ENCODE results near the gene TRPM3. TPM values are rescaled to one million over a fixed set of nuclear protein-coding genes. Genes with fewer than 3 reads are reported as not detected.
A peak's percentile ranks its signal among the peaks of the same experiment; 100 is the strongest.
"Not testable (repeated sequence)": the region's sequence is repeated elsewhere in the genome, so short reads cannot be mapped to it uniquely, and the experiment has no call there.

TRPM3 gene
- total and polyA plus RNA-seq, 2 experiments from 2014 or later: 0.24 TPM; not detected in 1

- no peak overlapping the region for H3K4me3 ChIP-seq
- TF ChIP-seq CTCF (IDR thresholded peaks at IDR 0.05; ENCODE audit: low read depth, low read length): no peak
- H3K27ac ChIP-seq: no peak overlapping the region
These were observed 149.7 kb downstream of the TRPM3 start for GRCh38 chr9:70971723-70972122.

GRCh38 chr9:70966380-70966779 is 155.0 kb downstream of the TRPM3 start:
- not testable (repeated sequence) for H3K27me3 ChIP-seq; H3K9me3 ChIP-seq (ENCODE audit: low read depth); DNase-seq (ENCODE audit: low read depth in 1 of 2, low spot score in 1 of 2); H3K27ac ChIP-seq; H3K4me3 ChIP-seq; H3K36me3 ChIP-seq; H3K4me1 ChIP-seq (ENCODE audit: low read depth)

More at GRCh38 chr9:70971723-70972122, 149.7 kb downstream of the TRPM3 start:
- Histone ChIP-seq H3K27me3 (no peaks in the 10 kb centered on the region), H3K9me3 (ENCODE audit: low read depth) (no peaks in the 10 kb centered on the region), H3K4me1 (ENCODE audit: low read depth) (no peaks in the 10 kb centered on the region), H3K36me3 (no peaks in the 10 kb centered on the region)
- DNase-seq (ENCODE audit: low read depth in 1 of 2, low spot score in 1 of 2): no peak

- no peak for DNase-seq (ENCODE audit: low read depth in 1 of 2, low spot score in 1 of 2)
- Histone ChIP-seq H3K4me3 (no peak overlapping the region), H3K4me1 (ENCODE audit: low read depth) (peaks cover 4% of the 10 kb centered on the region), H3K27me3 (no peaks in the 10 kb centered on the region), H3K9me3 (ENCODE audit: low read depth) (no peaks in the 10 kb centered on the region), H3K36me3 (no peaks in the 10 kb centered on the region), H3K27ac (no peak overlapping the region)
- TF ChIP-seq CTCF (IDR thresholded peaks at IDR 0.05; ENCODE audit: low read depth, low read length): no peak
These were observed 156.6 kb downstream of the TRPM3 start for GRCh38 chr9:70964861-70965260.

- Histone ChIP-seq H3K27ac (no peak overlapping the region), H3K4me1 (ENCODE audit: low read depth) (peaks cover 4% of the 10 kb centered on the region), H3K4me3 (no peak overlapping the region), H3K36me3 (no peaks in the 10 kb centered on the region), H3K9me3 (ENCODE audit: low read depth) (no peaks in the 10 kb centered on the region), H3K27me3 (no peaks in the 10 kb centered on the region)
- no peak for DNase-seq (ENCODE audit: low read depth in 1 of 2, low spot score in 1 of 2)
- no peak for TF ChIP-seq CTCF (IDR thresholded peaks at IDR 0.05; ENCODE audit: low read depth, low read length)
These were observed 157.9 kb downstream of the TRPM3 start for GRCh38 chr9:70963554-70963953.

- Histone ChIP-seq H3K4me3 (no peak overlapping the region), H3K4me1 (ENCODE audit: low read depth) (peaks cover 4% of the 10 kb centered on the region), H3K36me3 (no peaks in the 10 kb centered on the region), H3K9me3 (ENCODE audit: low read depth) (no peaks in the 10 kb centered on the region), H3K27me3 (no peaks in the 10 kb centered on the region), H3K27ac (no peak overlapping the region)
- TF ChIP-seq CTCF (IDR thresholded peaks at IDR 0.05; ENCODE audit: low read depth, low read length): no peak
- peak in 1 of 2 donors; percentile 35 for DNase-seq (ENCODE audit: low read depth in 1 of 2, low spot score in 1 of 2)
These were observed 158.5 kb downstream of the TRPM3 start for GRCh38 chr9:70962761-70963440.

GRCh38 chr9:70959366-70959765 is 162.1 kb downstream of the TRPM3 start:
- Histone ChIP-seq H3K27me3 (no peaks in the 10 kb centered on the region), H3K27ac (no peak overlapping the region), H3K9me3 (ENCODE audit: low read depth) (no peaks in the 10 kb centered on the region)

More at GRCh38 chr9:70959366-70959765, 162.1 kb downstream of the TRPM3 start:
- no peaks in the 10 kb centered on the region for H3K4me1 ChIP-seq (ENCODE audit: low read depth)
- no peaks in the 10 kb centered on the region for H3K36me3 ChIP-seq
- H3K4me3 ChIP-seq: no peak overlapping the region
- TF ChIP-seq CTCF (IDR thresholded peaks at IDR 0.05; ENCODE audit: low read depth, low read length): no peak
- DNase-seq (ENCODE audit: low read depth in 1 of 2, low spot score in 1 of 2): no peak
